ENCODE data around the gene TMEM238. TPM values are rescaled to one million over a fixed set of nuclear protein-coding genes. Genes with fewer than 3 reads are reported as not detected.

Gene TMEM238
- total and polyA plus RNA-seq, 4 donors = 0.08 to 0.54 (median 0.47) TPM

DNA sequence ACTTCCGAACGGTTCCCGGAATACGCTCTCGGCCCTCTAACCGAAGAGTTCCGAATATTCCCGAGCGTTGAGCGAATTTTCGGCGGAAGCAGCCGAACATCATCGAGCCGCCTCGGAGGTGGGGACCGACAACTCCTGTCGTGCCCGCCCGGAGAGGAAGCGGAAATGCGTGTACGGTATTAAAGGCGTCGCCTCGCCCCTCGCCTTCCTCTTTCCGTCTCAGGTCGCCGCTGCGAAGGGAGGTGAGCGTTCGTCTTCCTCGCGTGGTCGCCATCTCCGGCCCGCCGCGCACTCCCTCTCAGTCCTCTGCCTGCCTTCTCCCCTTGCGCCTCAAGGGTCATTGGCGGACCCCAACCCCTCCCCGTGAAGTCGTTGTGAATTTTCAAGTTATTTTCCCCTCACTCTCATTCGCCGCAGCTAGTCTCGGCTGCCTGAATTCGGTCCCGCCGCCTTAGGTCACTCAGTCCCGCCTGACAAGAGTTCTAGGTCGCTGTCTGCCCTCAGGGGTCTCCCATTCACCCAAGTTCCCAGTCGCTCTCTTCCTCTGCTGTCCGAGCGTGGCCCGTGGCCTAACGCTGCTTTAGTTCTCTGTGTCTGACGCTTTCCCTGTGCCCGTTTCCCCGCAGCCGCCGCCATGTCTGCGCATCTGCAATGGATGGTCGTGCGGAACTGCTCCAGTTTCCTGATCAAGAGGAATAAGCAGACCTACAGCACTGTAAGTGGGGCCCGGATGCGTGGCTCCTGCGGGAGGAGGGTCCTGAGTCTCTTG lies 1.8 kb upstream of the TMEM238 start, which contains the start of gene RPL28:
Gene RPL28 (plus strand): TSS at position 209 of the 769 bp plus-strand sequence. CDS start 426 bp downstream, at position 635.
- under 1% methylated on average over 68 of the region's 68 CpGs for WGBS
- Histone ChIP-seq H3K4me3 (ENCODE audit: low read depth in 1 of 3, low read length in 3 of 3) (peak within 1 kb of the TSS; percentile 71 to 94 (median 92)), H3K9me3 (ENCODE audit: control insufficient read depth in 4 of 4, low read length in 3 of 4) (no peaks in the 10 kb centered on the region), H3K9ac (ENCODE audit: low read depth in 1 of 2, low read length in 2 of 2) (peak within 1 kb of the TSS; percentile 73 to 90), H3K36me3 (ENCODE audit: control insufficient read depth in 4 of 4, insufficient read depth in 3 of 4, low read depth in 1 of 4, low read length in 3 of 4) (peaks cover 10 to 28% (median 18%) of the 10 kb centered on the region in 4 donors), H3K4me1 (ENCODE audit: control insufficient read depth in 4 of 4, insufficient read depth in 4 of 4, low read length in 3 of 4) (peaks cover 16 to 39% (median 30%) of the 10 kb centered on the region in 4 donors), H3K27me3 (ENCODE audit: control insufficient read depth in 4 of 4, insufficient read depth in 4 of 4, low read length in 3 of 4) (no peaks in the 10 kb centered on the region), H3K27ac (ENCODE audit: low read depth in 1 of 2, low read length in 2 of 2) (peak within 1 kb of the TSS; percentile 75 to 94)
- peak; percentile 98 for DNase-seq (ENCODE audit: low spot score)
- TF ChIP-seq RXRA (IDR thresholded peaks at IDR 0.05) (peak in 1 of 2 donors; percentile 15), TAF1 (conservative IDR thresholded peaks at IDR 0.05) (peak; percentile 100), YY1 (IDR thresholded peaks at IDR 0.05) (peak; percentile 24), NR2F2 (IDR thresholded peaks at IDR 0.05) (peak; percentile 5), RAD21 (IDR thresholded peaks at IDR 0.05) (peak in 1 of 2 donors; percentile 26), GABPA (IDR thresholded peaks at IDR 0.05 in 1 of 2, conservative IDR thresholded peaks at IDR 0.05 in 1 of 2) (peak; percentile 82 to 92), HNF4G (IDR thresholded peaks at IDR 0.05) (no peak), FOXA2 (IDR thresholded peaks at IDR 0.05) (no peak), SP1 (IDR thresholded peaks at IDR 0.05) (peak; percentile 41)
- TF ChIP-seq, protein P1, sequence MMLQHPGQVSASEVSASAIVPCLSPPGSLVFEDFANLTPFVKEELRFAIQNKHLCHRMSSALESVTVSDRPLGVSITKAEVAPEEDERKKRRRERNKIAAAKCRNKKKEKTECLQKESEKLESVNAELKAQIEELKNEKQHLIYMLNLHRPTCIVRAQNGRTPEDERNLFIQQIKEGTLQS (IDR thresholded peaks at IDR 0.05) = no peak
- TF ChIP-seq, protein P2, sequence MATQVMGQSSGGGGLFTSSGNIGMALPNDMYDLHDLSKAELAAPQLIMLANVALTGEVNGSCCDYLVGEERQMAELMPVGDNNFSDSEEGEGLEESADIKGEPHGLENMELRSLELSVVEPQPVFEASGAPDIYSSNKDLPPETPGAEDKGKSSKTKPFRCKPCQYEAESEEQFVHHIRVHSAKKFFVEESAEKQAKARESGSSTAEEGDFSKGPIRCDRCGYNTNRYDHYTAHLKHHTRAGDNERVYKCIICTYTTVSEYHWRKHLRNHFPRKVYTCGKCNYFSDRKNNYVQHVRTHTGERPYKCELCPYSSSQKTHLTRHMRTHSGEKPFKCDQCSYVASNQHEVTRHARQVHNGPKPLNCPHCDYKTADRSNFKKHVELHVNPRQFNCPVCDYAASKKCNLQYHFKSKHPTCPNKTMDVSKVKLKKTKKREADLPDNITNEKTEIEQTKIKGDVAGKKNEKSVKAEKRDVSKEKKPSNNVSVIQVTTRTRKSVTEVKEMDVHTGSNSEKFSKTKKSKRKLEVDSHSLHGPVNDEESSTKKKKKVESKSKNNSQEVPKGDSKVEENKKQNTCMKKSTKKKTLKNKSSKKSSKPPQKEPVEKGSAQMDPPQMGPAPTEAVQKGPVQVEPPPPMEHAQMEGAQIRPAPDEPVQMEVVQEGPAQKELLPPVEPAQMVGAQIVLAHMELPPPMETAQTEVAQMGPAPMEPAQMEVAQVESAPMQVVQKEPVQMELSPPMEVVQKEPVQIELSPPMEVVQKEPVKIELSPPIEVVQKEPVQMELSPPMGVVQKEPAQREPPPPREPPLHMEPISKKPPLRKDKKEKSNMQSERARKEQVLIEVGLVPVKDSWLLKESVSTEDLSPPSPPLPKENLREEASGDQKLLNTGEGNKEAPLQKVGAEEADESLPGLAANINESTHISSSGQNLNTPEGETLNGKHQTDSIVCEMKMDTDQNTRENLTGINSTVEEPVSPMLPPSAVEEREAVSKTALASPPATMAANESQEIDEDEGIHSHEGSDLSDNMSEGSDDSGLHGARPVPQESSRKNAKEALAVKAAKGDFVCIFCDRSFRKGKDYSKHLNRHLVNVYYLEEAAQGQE (IDR thresholded peaks at IDR 0.05) = peak; percentile 94
- TF ChIP-seq, protein P3, sequence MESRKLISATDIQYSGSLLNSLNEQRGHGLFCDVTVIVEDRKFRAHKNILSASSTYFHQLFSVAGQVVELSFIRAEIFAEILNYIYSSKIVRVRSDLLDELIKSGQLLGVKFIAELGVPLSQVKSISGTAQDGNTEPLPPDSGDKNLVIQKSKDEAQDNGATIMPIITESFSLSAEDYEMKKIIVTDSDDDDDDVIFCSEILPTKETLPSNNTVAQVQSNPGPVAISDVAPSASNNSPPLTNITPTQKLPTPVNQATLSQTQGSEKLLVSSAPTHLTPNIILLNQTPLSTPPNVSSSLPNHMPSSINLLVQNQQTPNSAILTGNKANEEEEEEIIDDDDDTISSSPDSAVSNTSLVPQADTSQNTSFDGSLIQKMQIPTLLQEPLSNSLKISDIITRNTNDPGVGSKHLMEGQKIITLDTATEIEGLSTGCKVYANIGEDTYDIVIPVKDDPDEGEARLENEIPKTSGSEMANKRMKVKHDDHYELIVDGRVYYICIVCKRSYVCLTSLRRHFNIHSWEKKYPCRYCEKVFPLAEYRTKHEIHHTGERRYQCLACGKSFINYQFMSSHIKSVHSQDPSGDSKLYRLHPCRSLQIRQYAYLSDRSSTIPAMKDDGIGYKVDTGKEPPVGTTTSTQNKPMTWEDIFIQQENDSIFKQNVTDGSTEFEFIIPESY (IDR thresholded peaks at IDR 0.05) = peak; percentile 97

DNA sequence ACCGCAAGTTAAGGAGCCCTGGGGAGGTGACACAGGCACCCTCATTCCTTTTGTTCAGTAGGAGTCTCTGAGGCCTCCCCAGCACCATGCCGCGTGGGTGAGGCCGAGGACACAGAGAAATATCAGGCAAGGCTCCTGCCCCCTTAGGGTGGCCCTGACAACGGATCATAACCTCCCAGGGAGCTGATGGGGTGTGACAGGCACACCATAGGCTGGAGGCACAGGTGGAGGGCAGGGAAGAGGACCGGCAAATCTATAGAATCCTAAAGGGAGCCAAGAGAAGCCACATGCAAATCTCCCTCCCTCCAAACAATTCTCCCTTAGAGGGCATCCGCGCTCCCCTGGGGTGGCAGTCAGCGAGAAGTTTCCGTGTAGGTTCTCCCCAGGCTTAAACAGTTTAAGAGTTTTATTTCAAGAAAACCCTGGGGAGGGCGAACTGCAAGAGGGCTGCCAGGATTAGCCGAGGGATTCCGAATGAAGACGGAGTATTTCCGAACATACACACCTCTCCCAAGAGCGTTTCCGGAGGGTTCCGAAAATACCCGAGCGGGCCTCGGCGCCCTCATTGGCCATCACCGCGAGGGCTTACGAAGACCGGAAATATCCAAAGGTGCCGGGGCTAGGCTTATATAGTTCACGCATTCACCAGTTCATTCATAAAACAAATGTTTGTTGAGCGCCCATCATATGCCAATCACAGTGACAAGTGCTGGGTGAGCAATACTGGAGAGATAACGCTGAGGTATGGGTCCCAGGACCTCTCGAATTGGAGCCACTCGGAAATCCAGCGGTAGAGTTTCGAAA lies 1.0 kb upstream of the TMEM238 start:
- DNase-seq (ENCODE audit: low spot score) = peak; percentile 93
- H3K9me3 ChIP-seq (ENCODE audit: control insufficient read depth in 4 of 4, low read length in 3 of 4) = no peaks in the 10 kb centered on the region
- H3K9ac ChIP-seq (ENCODE audit: low read depth in 1 of 2, low read length in 2 of 2) = peak overlapping the region; percentile 71 to 90
- no peaks in the 10 kb centered on the region for H3K27me3 ChIP-seq (ENCODE audit: control insufficient read depth in 4 of 4, insufficient read depth in 4 of 4, low read length in 3 of 4)
- H3K27ac ChIP-seq (ENCODE audit: low read depth in 1 of 2, low read length in 2 of 2) = peak overlapping the region; percentile 75 to 94
- TF ChIP-seq RXRA (IDR thresholded peaks at IDR 0.05) = no peak
- peak; percentile 18 for TF ChIP-seq NR2F2 (IDR thresholded peaks at IDR 0.05)
- TF ChIP-seq HNF4A (conservative IDR thresholded peaks at IDR 0.05) = no peak
- TF ChIP-seq, protein P4, sequence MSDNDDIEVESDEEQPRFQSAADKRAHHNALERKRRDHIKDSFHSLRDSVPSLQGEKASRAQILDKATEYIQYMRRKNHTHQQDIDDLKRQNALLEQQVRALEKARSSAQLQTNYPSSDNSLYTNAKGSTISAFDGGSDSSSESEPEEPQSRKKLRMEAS (IDR thresholded peaks at IDR 0.05) = no peak
- peak; percentile 89 for TF ChIP-seq HNF4G (IDR thresholded peaks at IDR 0.05)
- H3K36me3 ChIP-seq (ENCODE audit: control insufficient read depth in 4 of 4, insufficient read depth in 3 of 4, low read depth in 1 of 4, low read length in 3 of 4) = peaks cover 10 to 26% (median 17%) of the 10 kb centered on the region in 4 donors
- H3K4me1 ChIP-seq (ENCODE audit: control insufficient read depth in 4 of 4, insufficient read depth in 4 of 4, low read length in 3 of 4) = peaks cover 16 to 39% (median 30%) of the 10 kb centered on the region in 4 donors
- peak overlapping the region; percentile 11 to 71 (median 29) for H3K4me3 ChIP-seq (ENCODE audit: low read depth in 1 of 3, low read length in 3 of 3)
- WGBS = 9% methylated on average over 34 of the region's 34 CpGs
